ENCODE measurements around the gene SLFN5. TPM values are rescaled to one million over a fixed set of nuclear protein-coding genes. Genes with fewer than 3 reads are reported as not detected.
"Not testable (repeated sequence)": the region's sequence is repeated elsewhere in the genome, so short reads cannot be mapped to it uniquely, and the experiment has no call there.

Gene SLFN5
- total RNA-seq, 4 donors from 2014 or later, result 12.1 to 30.1 (median 17.7) TPM

DNA sequence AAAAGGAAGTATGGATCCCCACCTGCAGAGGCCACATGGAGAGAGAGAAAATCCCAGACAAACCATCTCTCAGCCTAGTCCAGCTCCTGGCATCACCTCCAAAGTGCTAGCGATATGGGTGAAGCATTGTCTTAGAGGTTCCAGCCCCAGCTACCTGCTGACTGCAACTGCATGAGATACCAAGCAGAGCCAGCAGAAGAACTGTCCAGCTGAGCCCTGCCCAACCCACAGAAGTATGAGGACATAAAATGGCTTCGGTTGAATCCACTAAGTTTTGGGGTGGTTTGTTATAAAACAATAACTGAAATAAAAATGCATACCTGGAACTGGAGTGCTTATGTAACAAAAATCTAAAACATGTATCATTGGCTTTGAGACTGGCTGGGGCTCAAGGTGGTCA lies 20.4 kb upstream of the SLFN5 start:
- WGBS, 2 donors, result 96 to 97% methylated on average over 2 of the region's 2 CpGs
- H3K9me3 ChIP-seq, result no peaks in the 10 kb centered on the region
- H3K36me3 ChIP-seq, result no peaks in the 10 kb centered on the region
- TF ChIP-seq, protein P1, sequence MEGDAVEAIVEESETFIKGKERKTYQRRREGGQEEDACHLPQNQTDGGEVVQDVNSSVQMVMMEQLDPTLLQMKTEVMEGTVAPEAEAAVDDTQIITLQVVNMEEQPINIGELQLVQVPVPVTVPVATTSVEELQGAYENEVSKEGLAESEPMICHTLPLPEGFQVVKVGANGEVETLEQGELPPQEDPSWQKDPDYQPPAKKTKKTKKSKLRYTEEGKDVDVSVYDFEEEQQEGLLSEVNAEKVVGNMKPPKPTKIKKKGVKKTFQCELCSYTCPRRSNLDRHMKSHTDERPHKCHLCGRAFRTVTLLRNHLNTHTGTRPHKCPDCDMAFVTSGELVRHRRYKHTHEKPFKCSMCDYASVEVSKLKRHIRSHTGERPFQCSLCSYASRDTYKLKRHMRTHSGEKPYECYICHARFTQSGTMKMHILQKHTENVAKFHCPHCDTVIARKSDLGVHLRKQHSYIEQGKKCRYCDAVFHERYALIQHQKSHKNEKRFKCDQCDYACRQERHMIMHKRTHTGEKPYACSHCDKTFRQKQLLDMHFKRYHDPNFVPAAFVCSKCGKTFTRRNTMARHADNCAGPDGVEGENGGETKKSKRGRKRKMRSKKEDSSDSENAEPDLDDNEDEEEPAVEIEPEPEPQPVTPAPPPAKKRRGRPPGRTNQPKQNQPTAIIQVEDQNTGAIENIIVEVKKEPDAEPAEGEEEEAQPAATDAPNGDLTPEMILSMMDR (IDR thresholded peaks at IDR 0.05), result no peak
- TF ChIP-seq POLR2A (IDR thresholded peaks at IDR 0.05), result no peak
- no peak for DNase-seq
- H3K27me3 ChIP-seq, result no peaks in the 10 kb centered on the region
- H3K4me3 ChIP-seq (replicated peaks in 1 of 3), result no peak overlapping the region
- H3K4me1 ChIP-seq, result no peaks in the 10 kb centered on the region
- intact Hi-C loops (cut with DNase I), result loop anchor here (10.0 kb wide), 1 partner anchor 62 kb away; no protein-coding TSS in a partner anchor
- no peak overlapping the region for H3K27ac ChIP-seq

DNA sequence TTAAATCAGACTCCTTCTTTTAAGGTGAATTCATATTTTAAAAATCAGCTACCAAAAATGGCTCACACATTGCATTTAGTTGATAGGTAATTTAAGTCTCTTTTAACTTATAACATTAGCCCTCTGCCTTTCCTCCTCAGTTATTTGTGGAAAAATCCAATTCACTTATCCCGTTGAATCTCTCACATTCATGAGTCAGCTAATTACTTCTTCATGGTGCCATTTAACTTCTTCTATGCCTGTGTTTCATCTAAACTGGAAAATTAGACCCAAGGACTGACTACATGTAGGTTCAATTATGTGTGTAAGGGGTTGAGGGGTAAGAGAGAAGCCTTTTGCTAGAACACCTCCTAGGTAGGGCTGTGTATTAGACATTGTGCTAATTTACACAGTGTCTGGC lies 18.4 kb upstream of the SLFN5 start:
- intact Hi-C loops (cut with DNase I), result loop anchor here (10.0 kb wide), 1 partner anchor 60 kb away; no protein-coding TSS in a partner anchor
- no peak overlapping the region for H3K27ac ChIP-seq
- WGBS, 2 donors, result 57 to 60% methylated on average over 1 of the region's 1 CpG
- no peak overlapping the region for H3K4me3 ChIP-seq (replicated peaks in 1 of 3)
- H3K4me1 ChIP-seq, result no peaks in the 10 kb centered on the region
- no peak for TF ChIP-seq POLR2A (IDR thresholded peaks at IDR 0.05)
- H3K27me3 ChIP-seq, result no peaks in the 10 kb centered on the region
- H3K9me3 ChIP-seq, result no peaks in the 10 kb centered on the region
- DNase-seq, result no peak
- H3K36me3 ChIP-seq, result no peaks in the 10 kb centered on the region

DNA sequence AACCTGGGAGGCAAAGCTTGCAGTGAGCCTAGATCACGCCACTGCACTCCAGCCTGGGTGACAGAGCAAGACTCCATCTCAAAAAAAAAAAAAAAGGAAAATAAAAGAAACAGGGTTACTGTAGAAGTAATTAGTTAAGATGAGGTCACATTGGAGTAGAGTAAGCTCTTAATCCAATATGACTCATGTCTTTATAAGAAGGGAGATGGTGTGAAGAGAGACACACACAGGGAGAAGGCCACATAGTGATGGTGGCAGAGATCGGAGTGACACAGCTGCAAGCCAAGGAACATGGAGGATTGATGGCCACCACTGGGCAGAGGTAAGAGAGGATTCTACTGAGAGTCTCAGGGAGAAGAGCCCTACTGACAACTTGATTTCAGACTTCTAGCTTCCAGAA lies 15.3 kb upstream of the SLFN5 start:
- no peak overlapping the region for H3K4me3 ChIP-seq (replicated peaks in 1 of 3)
- no peaks in the 10 kb centered on the region for H3K27me3 ChIP-seq
- no peak for TF ChIP-seq POLR2A (IDR thresholded peaks at IDR 0.05)
- TF ChIP-seq, protein P1 (IDR thresholded peaks at IDR 0.05), result no peak
- no peaks in the 10 kb centered on the region for H3K9me3 ChIP-seq
- no peak overlapping the region for H3K27ac ChIP-seq
- intact Hi-C loops (cut with DNase I), result loop anchor here (10.0 kb wide), 1 partner anchor 57 kb away; no protein-coding TSS in a partner anchor
- no peaks in the 10 kb centered on the region for H3K36me3 ChIP-seq
- WGBS, 2 donors, result 93 to 98% methylated on average over 2 of the region's 2 CpGs
- DNase-seq, result no peak
- no peaks in the 10 kb centered on the region for H3K4me1 ChIP-seq

DNA sequence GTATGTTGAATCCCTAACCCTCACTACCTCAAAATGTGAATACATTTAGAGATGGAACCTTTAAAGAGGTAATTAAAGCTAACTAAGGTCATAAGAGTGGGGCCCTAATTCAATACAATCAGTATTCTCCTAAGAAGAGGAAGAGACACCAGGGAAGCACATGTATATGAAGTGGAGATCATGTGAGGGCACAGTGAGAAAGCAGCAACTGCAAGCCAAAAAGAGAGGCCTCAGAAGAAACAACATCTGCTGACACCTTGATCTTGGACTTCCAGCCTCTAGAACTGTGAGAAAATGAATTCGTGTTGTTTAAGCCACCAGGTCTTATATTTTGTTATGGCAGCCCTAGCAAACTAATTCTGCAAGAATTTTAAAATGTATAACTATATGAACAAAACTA lies 13.2 kb upstream of the SLFN5 start:
- Histone ChIP-seq H3K27ac (no peak overlapping the region), H3K4me3 (replicated peaks in 1 of 3) (no peak overlapping the region), H3K36me3 (no peaks in the 10 kb centered on the region), H3K4me1 (no peaks in the 10 kb centered on the region), H3K9me3 (no peaks in the 10 kb centered on the region), H3K27me3 (no peaks in the 10 kb centered on the region)
- intact Hi-C loops (cut with DNase I), result loop anchor here (10.0 kb wide), 1 partner anchor 55 kb away; no protein-coding TSS in a partner anchor
- no peak for TF ChIP-seq POLR2A (IDR thresholded peaks at IDR 0.05)
- TF ChIP-seq, protein P1 (IDR thresholded peaks at IDR 0.05), result no peak
- 89 to 91% methylated on average over 1 of the region's 1 CpG for WGBS, 2 donors
- DNase-seq, result no peak

DNA sequence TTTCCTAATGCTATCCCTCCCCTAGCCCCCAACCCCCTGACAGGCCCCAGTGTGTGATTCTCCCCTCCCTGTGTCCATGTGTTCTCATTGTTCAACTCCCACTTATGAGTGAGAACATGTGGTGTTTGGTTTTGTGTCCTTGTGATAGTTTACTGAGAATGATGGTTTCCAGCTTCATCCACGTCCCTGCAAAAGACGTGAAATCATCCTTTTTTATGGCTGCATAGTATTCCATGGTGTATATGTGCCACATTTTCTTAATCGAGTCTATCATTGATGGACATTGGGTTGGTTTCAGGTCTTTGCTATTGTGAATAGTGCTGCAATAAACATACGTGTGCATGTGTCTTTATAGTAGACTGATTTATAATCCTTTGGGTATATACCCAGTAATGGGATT lies 8.6 kb upstream of the SLFN5 start:
- DNase-seq; H3K27me3 ChIP-seq; H3K27ac ChIP-seq; intact Hi-C loops (cut with DNase I); H3K4me1 ChIP-seq; H3K4me3 ChIP-seq (replicated peaks in 1 of 3); H3K9me3 ChIP-seq; H3K36me3 ChIP-seq: not testable (repeated sequence)
- 90 to 92% methylated on average over 4 of the region's 4 CpGs for WGBS, 2 donors

DNA sequence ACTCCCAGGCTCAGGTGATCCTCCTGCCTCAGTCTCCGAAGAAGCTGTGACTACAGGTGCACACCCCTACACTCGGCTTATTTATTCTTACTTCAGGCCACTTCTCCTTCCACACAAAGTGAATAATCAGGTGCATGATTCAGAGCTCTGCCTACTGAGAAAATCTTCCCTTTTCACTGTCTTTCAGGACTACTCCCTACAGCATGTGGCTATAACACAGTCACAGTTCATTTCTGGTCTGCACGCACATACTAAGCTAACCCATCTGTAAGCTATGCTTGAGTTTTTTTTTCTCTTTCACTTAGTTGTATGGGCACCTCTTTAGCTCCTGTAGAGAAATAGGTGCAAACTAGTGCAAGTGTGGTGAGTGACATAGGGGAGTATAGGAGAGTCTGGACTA lies 7.6 kb upstream of the SLFN5 start:
- no peak overlapping the region for H3K27ac ChIP-seq
- no peaks in the 10 kb centered on the region for H3K4me1 ChIP-seq
- DNase-seq, result no peak
- H3K4me3 ChIP-seq (replicated peaks in 1 of 3), result no peak overlapping the region
- 93 to 94% methylated on average over 3 of the region's 3 CpGs for WGBS, 2 donors
- TF ChIP-seq, protein P1 (IDR thresholded peaks at IDR 0.05), result no peak
- no peaks in the 10 kb centered on the region for H3K36me3 ChIP-seq
- H3K27me3 ChIP-seq, result no peaks in the 10 kb centered on the region
- intact Hi-C loops (cut with DNase I), result no loop called here
- H3K9me3 ChIP-seq, result no peaks in the 10 kb centered on the region

All from thyroid gland (tissue), 4 donors.